Heart left ventricle (tissue), 13 donors: ENCODE results near the gene ARHGAP30.

ENCODE experiments used
- CTCF ChIP-seq, 12 donors: fragments of 200-600 bp; sonication (generic) in 4 of 12; IDR thresholded peaks; one replicate each; pipeline versions ENCODE4 v1.5.0 to v1.8.0; 2018 to 2022; ENCODE audit warnings: antibody characterized with exemption in 12 of 12, mild to moderate bottlenecking in 5 of 12
- POLR2A ChIP-seq, 2 donors: fragments of 450-650 bp; IDR thresholded peaks; one replicate each; pipeline ENCODE4 v1.6.1; 2017; ENCODE audit warnings: antibody characterized with exemption in 2 of 2, mild to moderate bottlenecking in 2 of 2, moderate library complexity in 2 of 2
- donor health status: ischemic (EF 13 %, LVEDD 7.1; RV severe dilation, severe dysfunction).
- donor health status: DM: no; HTN: yes; CAD: no.
- donor health status: DM: no; HTN: no; CAD: no.
- donor health status: ischemic (EF 25% LVEDD 6.9; RV normal size, moderate dysfunction).
- donor health status: ischemic (EF 25% LVEDD 5.7; RV mildly dilated, moderate dysfunction).
- donor health status: ischemic (EF 35%, LVEDD 5.7; RV mildly dilated, moderate dysfunction).
- donor health status: nonischemic (EF 11% LVEDD 7.7; RV severe dilation, severe dysfunction).
- donor health status: DM: yes; HTN: yes; CAD: no.
- donor health status: PGD.
- donor health status: ischemic (EF 29% LVEDD 5.4; RV normal size, mild dysfunction).
- donor health status: nonischemic (EF 23%, LVEDD 6.1; RV moderate dilation, normal function).

DNA sequence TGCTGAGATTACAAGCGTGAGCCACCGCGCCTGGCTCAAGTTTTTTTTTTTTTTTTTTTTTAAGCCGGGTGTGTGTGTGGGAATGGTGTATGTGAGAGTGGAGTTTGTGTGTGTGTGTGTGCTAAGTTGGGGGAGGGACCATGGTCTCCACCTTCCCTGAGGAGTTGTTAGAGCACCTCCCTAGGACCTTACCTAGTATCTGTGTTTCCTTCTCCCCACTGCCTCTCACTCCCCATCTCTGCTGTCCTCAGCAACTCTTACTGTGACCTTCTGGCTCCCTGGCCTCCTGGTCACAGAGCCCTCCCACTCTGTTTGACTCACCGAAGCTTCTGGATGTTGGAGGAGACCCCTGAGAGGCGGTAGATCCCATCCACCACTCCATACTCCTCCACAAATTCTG, 10.4 kb downstream of the ARHGAP30 start:
- TF ChIP-seq CTCF (IDR thresholded peaks at IDR 0.05) (no peak), POLR2A (IDR thresholded peaks at IDR 0.05) (no peak)
